CD14-positive monocyte (primary cell): Measurements from ENCODE around the gene ADAMTS15. TPM values are rescaled to one million over a fixed set of nuclear protein-coding genes. Genes with fewer than 3 reads are reported as not detected.
A peak's percentile ranks its signal among the peaks of the same experiment; 100 is the strongest.

Experiments used
- DNase-seq, 3 donors: peaks; one replicate each; pipeline ENCODE4 v3.0.0-alpha.2; 2011 to 2022
- H2AFZ ChIP-seq: 2 replicates; pipeline ENCODE4 v1.6.0; 2012; ENCODE audit warnings: mild to moderate bottlenecking, low read depth, low read length, inconsistent platforms; ENCODE audit not compliant: insufficient read depth, poor library complexity, severe bottlenecking
- H3K27ac ChIP-seq, 2 donors: 1 replicate in 1 of 2; 2 replicates in 1 of 2; pipeline ENCODE4 v1.5.1; 2012 to 2013; ENCODE audit warnings: low read length in 2 of 2, control low read depth in 1 of 2, inconsistent platforms in 1 of 2, low read depth in 1 of 2, mild to moderate bottlenecking in 1 of 2
- H3K27me3 ChIP-seq, 2 donors: one replicate each; pipeline versions ENCODE4 v1.6.0 to v1.6.1; 2011 to 2013; ENCODE audit warnings: low read length in 2 of 2; ENCODE audit not compliant: control insufficient read depth in 2 of 2, insufficient read depth in 2 of 2
- H3K36me3 ChIP-seq, 2 donors: replicated peaks in 1 of 2; 1 replicate in 1 of 2; 2 replicates in 1 of 2; pipeline versions ENCODE4 v1.5.1 to v1.6.1; 2012 to 2013; ENCODE audit warnings: low read length in 2 of 2, control low read depth in 1 of 2, inconsistent platforms in 1 of 2, mild to moderate bottlenecking in 1 of 2; ENCODE audit not compliant: insufficient read depth in 2 of 2, control insufficient read depth in 1 of 2
- H3K4me1 ChIP-seq, 2 donors: 1 replicate in 1 of 2; 2 replicates in 1 of 2; pipeline versions ENCODE4 v1.5.1 to v1.6.1; 2012 to 2013; ENCODE audit warnings: low read length in 2 of 2, control low read depth in 1 of 2, inconsistent platforms in 1 of 2, mild to moderate bottlenecking in 1 of 2, moderate library complexity in 1 of 2; ENCODE audit not compliant: insufficient read depth in 2 of 2, control insufficient read depth in 1 of 2
- H3K4me2 ChIP-seq: replicated peaks from 2 replicates; pipeline ENCODE3; 2012; ENCODE audit warnings: low read length, moderate library complexity, mild to moderate bottlenecking; ENCODE audit not compliant: poor library complexity, severe bottlenecking; ENCODE audit errors: extremely low read depth
- H3K4me3 ChIP-seq, 3 experiments: fragments of 200-600 bp in 1 of 3; sonication (generic) in 1 of 3; replicated peaks in 1 of 3; 1 replicate in 2 of 3; 2 replicates in 1 of 3; pipeline ENCODE4 v1.5.1; 2011 to 2013; ENCODE audit warnings: low read length in 3 of 3, mild to moderate bottlenecking in 3 of 3, control low read depth in 2 of 3, low read depth in 2 of 3, inconsistent platforms in 1 of 3, moderate library complexity in 1 of 3
- H3K79me2 ChIP-seq: 2 replicates; pipeline ENCODE4 v1.6.0; 2012; ENCODE audit warnings: mild to moderate bottlenecking, control low read depth, inconsistent platforms, low read length, moderate library complexity; ENCODE audit not compliant: insufficient read depth
- H3K9ac ChIP-seq: 2 replicates; pipeline ENCODE4 v1.6.0; 2017; ENCODE audit warnings: low read length, mild to moderate bottlenecking; ENCODE audit not compliant: insufficient read depth, poor library complexity, severe bottlenecking
- H3K9me3 ChIP-seq, 2 donors: replicated peaks in 1 of 2; 1 replicate in 1 of 2; 2 replicates in 1 of 2; pipeline versions ENCODE4 v1.5.1 to v1.6.1; 2012 to 2013; ENCODE audit warnings: low read length in 2 of 2, control low read depth in 1 of 2; ENCODE audit not compliant: control insufficient read depth in 1 of 2, insufficient read depth in 1 of 2
- H4K20me1 ChIP-seq: 2 replicates; pipeline ENCODE4 v1.6.0; 2012; ENCODE audit warnings: mild to moderate bottlenecking, low read length, control low read depth, moderate library complexity; ENCODE audit not compliant: insufficient read depth
- H3K27ac Mint-ChIP-seq, 7 donors: one replicate each; pipeline ENCODE4 v1.8.0; 2020; ENCODE audit warnings: mild to moderate bottlenecking in 7 of 7, mixed read lengths in 7 of 7, moderate library complexity in 6 of 7, inconsistent platforms in 2 of 7
- H3K27me3 Mint-ChIP-seq, 3 donors: one replicate each; pipeline ENCODE4 v1.8.0; 2021 to 2022; ENCODE audit warnings: low read depth in 3 of 3, mild to moderate bottlenecking in 3 of 3, mixed read lengths in 3 of 3, moderate library complexity in 3 of 3, inconsistent platforms in 1 of 3
- H3K36me3 Mint-ChIP-seq, 2 donors: one replicate each; pipeline ENCODE4 v1.8.0; 2020; ENCODE audit warnings: mixed read lengths in 2 of 2, inconsistent platforms in 1 of 2, mild to moderate bottlenecking in 1 of 2
- H3K4me1 Mint-ChIP-seq: one replicate; pipeline ENCODE4 v1.8.0; 2020; ENCODE audit warnings: mild to moderate bottlenecking, mixed read lengths
- H3K4me3 Mint-ChIP-seq, 2 donors: one replicate each; pipeline ENCODE4 v1.8.0; 2020; ENCODE audit warnings: mild to moderate bottlenecking in 2 of 2, mixed read lengths in 2 of 2, moderate library complexity in 1 of 2
- H3K9me3 Mint-ChIP-seq, 7 donors: one replicate each; pipeline ENCODE4 v1.8.0; 2020 to 2022; ENCODE audit warnings: mixed read lengths in 7 of 7, mild to moderate bottlenecking in 6 of 7, moderate library complexity in 6 of 7, inconsistent platforms in 2 of 7
- CTCF ChIP-seq: fragments of 200-600 bp; IDR thresholded peaks from one replicate; pipeline ENCODE4 v1.8.0; 2022; ENCODE audit warnings: antibody characterized with exemption, mild to moderate bottlenecking
- WGBS: methylation state at CpG from one replicate; pipeline ENCODE4 v1.1.5; 2013; ENCODE audit warnings: missing lambda C conversion rate; ENCODE audit not compliant: insufficient coverage; 5-methylcytosine and 5-hydroxymethylcytosine counted together
- intact Hi-C, 2 donors: fragments of 100-400 bp; cut with micrococcal nuclease; formaldehyde crosslinking; loops; one replicate each; pipeline versions ENCODE4 v1.15.0 to v1.15.1; 2023
- polyA plus RNA-seq, 3 donors: library from polyadenylated mRNA; depleted of rRNA in 1 of 3; unstranded in 2 of 3; stranded (reverse) in 1 of 3; fragments of 300-500 nt in 2 of 3; fragments of >200 nt in 1 of 3; fragmentation: Illumina TruSeq in 2 of 3; gene quantifications; 1 replicate in 2 of 3; 2 replicates in 1 of 3; pipeline ENCODE4 v1.2.3, GENCODE V29; 2012 to 2021

The ADAMTS15 gene
- polyA plus RNA-seq, 3 donors = not detected

- intact Hi-C loops = no loop called here
- Mint-ChIP-seq H3K27me3 (peaks cover 2 to 4% (median 3%) of the 10 kb centered on the region in 3 donors), H3K4me3 (no peak overlapping the region), H3K27ac (peak overlapping the region in 2 of 7 donors; percentile 32 to 67), H3K9me3 (peaks cover 6 to 12% (median 8%) of the 10 kb centered on the region in 7 donors), H3K4me1 (no peaks in the 10 kb centered on the region), H3K36me3 (no peaks in the 10 kb centered on the region)
- H3K4me1 ChIP-seq = no peaks in the 10 kb centered on the region
- no peak overlapping the region for H3K4me3 ChIP-seq
- H2AFZ ChIP-seq = no peak overlapping the region
- no peak for TF ChIP-seq CTCF
- H3K9me3 ChIP-seq = peaks cover 0 to 16% of the 10 kb centered on the region in 2 donors
- no peaks in the 10 kb centered on the region for H3K79me2 ChIP-seq
- no peaks in the 10 kb centered on the region for H3K36me3 ChIP-seq
- H3K27ac ChIP-seq = no peak overlapping the region
- H3K9ac ChIP-seq = no peak overlapping the region
- H3K27me3 ChIP-seq = no peaks in the 10 kb centered on the region
- H3K4me2 ChIP-seq = no peak overlapping the region
- 95% methylated on average over 8 of the region's 10 CpGs for WGBS
- no peaks in the 10 kb centered on the region for H4K20me1 ChIP-seq
- DNase-seq = no peak
These were observed 68.4 kb downstream of the ADAMTS15 start for GRCh38 chr11:130516554-130517505.

GRCh38 chr11:130518164-130518680, 69.8 kb downstream of the ADAMTS15 start:
- 89% methylated on average over 1 of the region's 4 CpGs for WGBS
- no peak for DNase-seq
- H3K27me3 ChIP-seq = no peaks in the 10 kb centered on the region

More at GRCh38 chr11:130518164-130518680, 69.8 kb downstream of the ADAMTS15 start:
- Histone ChIP-seq H4K20me1 (no peaks in the 10 kb centered on the region), H3K36me3 (no peaks in the 10 kb centered on the region), H3K4me3 (no peak overlapping the region), H3K4me1 (no peaks in the 10 kb centered on the region), H3K9ac (no peak overlapping the region), H2AFZ (no peak overlapping the region), H3K4me2 (no peak overlapping the region), H3K27ac (no peak overlapping the region), H3K9me3 (peaks cover 0 to 19% of the 10 kb centered on the region in 2 donors), H3K79me2 (no peaks in the 10 kb centered on the region)
- Mint-ChIP-seq H3K36me3 (no peaks in the 10 kb centered on the region), H3K27ac (no peak overlapping the region), H3K9me3 (peaks cover 6 to 12% (median 8%) of the 10 kb centered on the region in 7 donors), H3K4me1 (no peaks in the 10 kb centered on the region), H3K4me3 (no peak overlapping the region), H3K27me3 (peaks cover 2 to 4% (median 3%) of the 10 kb centered on the region in 3 donors)
- intact Hi-C loops = no loop called here
- no peak for TF ChIP-seq CTCF
